Breast epithelium (tissue), 3 donors: ENCODE data around the gene IL9.

ENCODE experiments used
- POLR2A ChIP-seq: fragments of 450-650 bp; IDR thresholded peaks from one replicate; pipeline ENCODE4 v1.6.1; 2016; ENCODE audit warnings: antibody characterized with exemption, mild to moderate bottlenecking, moderate library complexity
- POLR2AphosphoS5 ChIP-seq, 3 donors: sonication (generic); formaldehyde crosslinking; IDR thresholded peaks; one replicate each; pipeline ENCODE4 v1.6.1; 2017; ENCODE audit warnings: antibody characterized with exemption in 3 of 3
- TF ChIP-seq, protein P1 (sequence below), 3 donors: fragments of 450-650 bp; IDR thresholded peaks; one replicate each; pipeline ENCODE4 v1.5.1; 2016 to 2017; ENCODE audit warnings: antibody characterized with exemption in 3 of 3, mild to moderate bottlenecking in 3 of 3, moderate library complexity in 3 of 3

DNA sequence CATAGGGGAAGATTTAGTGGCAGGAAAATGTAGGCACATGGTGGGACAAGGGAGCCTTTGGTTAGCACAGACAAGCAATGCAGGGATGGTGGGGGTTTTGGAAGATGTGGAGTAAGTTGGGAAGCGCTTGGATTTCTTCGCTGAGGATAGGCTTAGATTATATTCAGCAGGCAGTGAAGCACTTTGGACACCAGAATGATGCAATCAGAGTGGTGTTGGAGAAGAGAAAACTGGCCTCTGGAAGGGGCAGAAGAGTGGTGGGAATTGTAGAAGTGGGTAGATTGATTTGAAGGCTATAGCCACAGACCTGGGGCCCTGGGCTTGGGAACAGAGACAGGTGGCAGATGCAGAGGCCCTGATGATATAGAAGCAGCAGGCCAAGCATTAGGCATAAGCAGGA is 32.9 kb downstream of the IL9 start:
- TF ChIP-seq POLR2A (no peak), POLR2AphosphoS5 (IDR thresholded peaks at IDR 0.05) (no peak)
- TF ChIP-seq, protein P1, sequence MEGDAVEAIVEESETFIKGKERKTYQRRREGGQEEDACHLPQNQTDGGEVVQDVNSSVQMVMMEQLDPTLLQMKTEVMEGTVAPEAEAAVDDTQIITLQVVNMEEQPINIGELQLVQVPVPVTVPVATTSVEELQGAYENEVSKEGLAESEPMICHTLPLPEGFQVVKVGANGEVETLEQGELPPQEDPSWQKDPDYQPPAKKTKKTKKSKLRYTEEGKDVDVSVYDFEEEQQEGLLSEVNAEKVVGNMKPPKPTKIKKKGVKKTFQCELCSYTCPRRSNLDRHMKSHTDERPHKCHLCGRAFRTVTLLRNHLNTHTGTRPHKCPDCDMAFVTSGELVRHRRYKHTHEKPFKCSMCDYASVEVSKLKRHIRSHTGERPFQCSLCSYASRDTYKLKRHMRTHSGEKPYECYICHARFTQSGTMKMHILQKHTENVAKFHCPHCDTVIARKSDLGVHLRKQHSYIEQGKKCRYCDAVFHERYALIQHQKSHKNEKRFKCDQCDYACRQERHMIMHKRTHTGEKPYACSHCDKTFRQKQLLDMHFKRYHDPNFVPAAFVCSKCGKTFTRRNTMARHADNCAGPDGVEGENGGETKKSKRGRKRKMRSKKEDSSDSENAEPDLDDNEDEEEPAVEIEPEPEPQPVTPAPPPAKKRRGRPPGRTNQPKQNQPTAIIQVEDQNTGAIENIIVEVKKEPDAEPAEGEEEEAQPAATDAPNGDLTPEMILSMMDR (IDR thresholded peaks at IDR 0.05), result no peak
